Suprapubic skin (tissue), 3 donors: Measurements from ENCODE around the gene PAQR8.

ENCODE experiments used
- POLR2A ChIP-seq, 2 donors: fragments of 450-650 bp; IDR thresholded peaks; one replicate each; pipeline ENCODE4 v1.6.1; 2017; ENCODE audit warnings: antibody characterized with exemption in 2 of 2, mild to moderate bottlenecking in 2 of 2, moderate library complexity in 2 of 2
- TF ChIP-seq, protein P1 (sequence below), 2 donors: fragments of 200-600 bp in 1 of 2; fragments of 450-650 bp in 1 of 2; sonication (generic) in 1 of 2; IDR thresholded peaks; one replicate each; pipeline ENCODE4 v1.5.1; 2016 to 2019; ENCODE audit warnings: antibody characterized with exemption in 2 of 2, mild to moderate bottlenecking in 1 of 2, moderate library complexity in 1 of 2

DNA sequence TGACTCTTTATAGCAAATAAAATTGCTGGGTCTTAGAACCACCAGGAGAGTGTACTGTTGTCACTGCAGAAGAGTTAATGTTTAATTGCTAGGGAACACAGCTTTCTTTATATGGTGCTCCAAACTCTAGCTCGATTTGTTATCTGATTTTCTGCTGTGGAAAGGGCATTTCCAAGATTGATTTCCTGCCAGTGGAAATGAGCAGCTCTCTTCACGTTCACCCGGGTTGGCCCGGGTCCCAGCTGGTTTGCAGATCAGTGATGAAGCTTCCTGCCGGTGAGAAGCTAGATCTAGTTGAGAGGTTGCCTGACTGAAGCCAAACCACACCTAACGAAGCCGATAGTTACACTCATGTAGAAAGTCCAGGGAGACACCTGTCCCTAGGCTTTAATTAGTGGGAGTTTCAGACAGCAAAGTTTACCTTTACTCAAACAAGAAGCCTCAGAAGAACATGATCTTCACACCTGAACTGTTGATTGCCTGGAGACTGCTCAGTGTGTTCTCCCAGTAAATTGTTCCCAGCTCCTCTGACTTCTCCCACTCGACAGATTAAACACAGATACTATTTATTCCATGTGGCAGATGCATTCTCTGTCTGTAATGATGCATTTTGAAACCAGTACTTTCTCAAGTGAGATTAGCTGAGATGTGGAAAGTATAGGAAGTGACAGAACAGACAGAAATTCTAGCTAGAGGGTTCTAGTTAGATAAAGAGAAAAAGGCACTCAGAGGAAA lies 27.8 kb downstream of the PAQR8 start:
- TF ChIP-seq, protein P1, sequence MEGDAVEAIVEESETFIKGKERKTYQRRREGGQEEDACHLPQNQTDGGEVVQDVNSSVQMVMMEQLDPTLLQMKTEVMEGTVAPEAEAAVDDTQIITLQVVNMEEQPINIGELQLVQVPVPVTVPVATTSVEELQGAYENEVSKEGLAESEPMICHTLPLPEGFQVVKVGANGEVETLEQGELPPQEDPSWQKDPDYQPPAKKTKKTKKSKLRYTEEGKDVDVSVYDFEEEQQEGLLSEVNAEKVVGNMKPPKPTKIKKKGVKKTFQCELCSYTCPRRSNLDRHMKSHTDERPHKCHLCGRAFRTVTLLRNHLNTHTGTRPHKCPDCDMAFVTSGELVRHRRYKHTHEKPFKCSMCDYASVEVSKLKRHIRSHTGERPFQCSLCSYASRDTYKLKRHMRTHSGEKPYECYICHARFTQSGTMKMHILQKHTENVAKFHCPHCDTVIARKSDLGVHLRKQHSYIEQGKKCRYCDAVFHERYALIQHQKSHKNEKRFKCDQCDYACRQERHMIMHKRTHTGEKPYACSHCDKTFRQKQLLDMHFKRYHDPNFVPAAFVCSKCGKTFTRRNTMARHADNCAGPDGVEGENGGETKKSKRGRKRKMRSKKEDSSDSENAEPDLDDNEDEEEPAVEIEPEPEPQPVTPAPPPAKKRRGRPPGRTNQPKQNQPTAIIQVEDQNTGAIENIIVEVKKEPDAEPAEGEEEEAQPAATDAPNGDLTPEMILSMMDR (IDR thresholded peaks at IDR 0.05) = no peak
- no peak for TF ChIP-seq POLR2A (IDR thresholded peaks at IDR 0.05)
